ENCODE measurements around the gene GNA15.

Gene GNA15

DNA sequence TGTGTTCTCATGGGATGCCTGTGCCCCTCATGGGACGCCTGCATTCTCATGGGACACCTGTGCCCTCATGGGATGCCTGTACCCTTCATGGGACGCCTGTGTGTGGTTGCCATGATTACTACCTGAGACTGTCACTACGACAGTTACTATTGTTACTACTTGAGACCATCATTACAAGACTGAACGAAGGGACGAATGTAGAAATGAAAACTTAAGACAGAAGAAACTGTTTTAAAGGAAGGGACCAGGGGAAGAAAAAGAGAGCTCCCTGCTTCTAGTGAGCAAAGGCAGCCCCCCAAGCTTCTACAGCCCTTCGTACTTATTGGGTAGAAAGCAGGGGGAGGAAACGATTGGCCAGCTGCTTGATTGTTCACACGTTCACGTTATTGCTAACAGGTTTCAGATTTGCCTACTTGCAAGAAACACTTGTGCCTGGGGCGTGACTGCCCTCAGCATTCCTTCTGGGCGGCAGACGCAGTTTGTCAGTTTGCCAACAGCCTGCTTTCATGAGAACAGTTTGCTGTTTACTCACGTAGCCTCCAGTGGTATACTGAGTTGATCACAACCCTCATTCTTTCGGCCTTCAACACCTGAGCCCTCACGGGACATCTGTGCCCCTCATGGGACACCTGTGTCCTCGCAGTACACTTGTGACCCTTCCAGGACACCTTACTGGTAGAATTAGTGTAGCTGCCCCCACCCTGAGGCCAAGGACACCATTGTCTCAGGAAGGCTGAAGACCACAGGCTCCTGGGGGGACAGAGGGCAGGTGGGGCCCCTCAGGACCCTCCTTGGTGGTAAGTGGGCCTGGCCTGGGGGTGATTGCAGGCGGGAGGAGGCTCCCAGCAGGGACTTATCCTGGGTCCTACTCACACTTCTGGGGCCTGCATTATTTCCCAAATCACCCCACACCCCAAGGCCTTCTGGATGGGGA is 40.2 kb downstream of the GNA15 start:
- TF ChIP-seq POLR2A (IDR thresholded peaks at IDR 0.05; ENCODE audit: low read length) (peak; percentile 47), GATA1 (IDR thresholded peaks at IDR 0.05; ENCODE audit: low read depth, low read length) (no peak)
- peak in 1 of 2 experiments; percentile 46 for DNase-seq

GRCh38 chr19:3176715-3177501 is 41.1 kb downstream of the GNA15 start:
- DNase-seq = peak; percentile 64 to 71
- TF ChIP-seq GATA1 (IDR thresholded peaks at IDR 0.05; ENCODE audit: low read depth, low read length) (no peak), POLR2A (IDR thresholded peaks at IDR 0.05; ENCODE audit: low read length) (peak; percentile 55)

DNA sequence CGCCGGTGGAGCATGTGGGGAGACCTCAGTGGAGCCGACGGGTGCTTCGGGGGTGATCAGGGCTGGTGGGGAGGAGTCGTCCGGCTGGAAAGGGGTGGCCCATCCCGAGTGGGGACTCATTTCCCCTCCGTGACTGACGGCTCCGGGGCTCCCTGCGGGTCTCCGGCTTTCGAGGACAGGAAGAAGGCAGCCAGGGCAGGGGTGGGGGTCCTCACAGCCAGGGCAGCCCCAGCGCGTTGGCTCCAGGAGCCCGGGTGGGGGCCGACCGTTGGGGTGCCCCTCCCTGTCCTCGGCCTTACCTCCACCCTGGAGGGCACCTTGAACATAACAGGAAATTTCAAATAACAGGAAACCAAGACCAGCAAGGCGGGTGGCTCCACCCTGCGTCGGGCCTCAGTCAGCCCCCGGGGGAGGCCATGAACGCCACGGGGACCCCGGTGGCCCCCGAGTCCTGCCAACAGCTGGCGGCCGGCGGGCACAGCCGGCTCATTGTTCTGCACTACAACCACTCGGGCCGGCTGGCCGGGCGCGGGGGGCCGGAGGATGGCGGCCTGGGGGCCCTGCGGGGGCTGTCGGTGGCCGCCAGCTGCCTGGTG is 42.6 kb downstream of the GNA15 start, which contains the start of gene S1PR4:
S1PR4 (plus strand) TSS at position 393 of the 596 bp plus-strand sequence; CDS start at position 417, 24 bp downstream.
- TF ChIP-seq GATA1 (IDR thresholded peaks at IDR 0.05; ENCODE audit: low read depth, low read length) (no peak), POLR2A (IDR thresholded peaks at IDR 0.05; ENCODE audit: low read length) (peak; percentile 71)
- DNase-seq = peak; percentile 64 to 74

GRCh38 chr19:3178973-3179738 is 43.3 kb downstream of the GNA15 start:
- peak; percentile 74 to 81 for DNase-seq
- TF ChIP-seq GATA1 (IDR thresholded peaks at IDR 0.05; ENCODE audit: low read depth, low read length) (no peak), POLR2A (IDR thresholded peaks at IDR 0.05; ENCODE audit: low read length) (peak; percentile 60)

DNA sequence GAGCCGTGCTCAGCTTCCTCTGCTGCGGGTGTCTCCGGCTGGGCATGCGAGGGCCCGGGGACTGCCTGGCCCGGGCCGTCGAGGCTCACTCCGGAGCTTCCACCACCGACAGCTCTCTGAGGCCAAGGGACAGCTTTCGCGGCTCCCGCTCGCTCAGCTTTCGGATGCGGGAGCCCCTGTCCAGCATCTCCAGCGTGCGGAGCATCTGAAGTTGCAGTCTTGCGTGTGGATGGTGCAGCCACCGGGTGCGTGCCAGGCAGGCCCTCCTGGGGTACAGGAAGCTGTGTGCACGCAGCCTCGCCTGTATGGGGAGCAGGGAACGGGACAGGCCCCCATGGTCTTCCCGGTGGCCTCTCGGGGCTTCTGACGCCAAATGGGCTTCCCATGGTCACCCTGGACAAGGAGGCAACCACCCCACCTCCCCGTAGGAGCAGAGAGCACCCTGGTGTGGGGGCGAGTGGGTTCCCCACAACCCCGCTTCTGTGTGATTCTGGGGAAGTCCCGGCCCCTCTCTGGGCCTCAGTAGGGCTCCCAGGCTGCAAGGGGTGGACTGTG is 44.0 kb downstream of the GNA15 start:
- TF ChIP-seq POLR2A (IDR thresholded peaks at IDR 0.05; ENCODE audit: low read length) = no peak
- no peak for TF ChIP-seq GATA1 (IDR thresholded peaks at IDR 0.05; ENCODE audit: low read depth, low read length)
- DNase-seq = peak in 1 of 2 experiments; percentile 68

DNA sequence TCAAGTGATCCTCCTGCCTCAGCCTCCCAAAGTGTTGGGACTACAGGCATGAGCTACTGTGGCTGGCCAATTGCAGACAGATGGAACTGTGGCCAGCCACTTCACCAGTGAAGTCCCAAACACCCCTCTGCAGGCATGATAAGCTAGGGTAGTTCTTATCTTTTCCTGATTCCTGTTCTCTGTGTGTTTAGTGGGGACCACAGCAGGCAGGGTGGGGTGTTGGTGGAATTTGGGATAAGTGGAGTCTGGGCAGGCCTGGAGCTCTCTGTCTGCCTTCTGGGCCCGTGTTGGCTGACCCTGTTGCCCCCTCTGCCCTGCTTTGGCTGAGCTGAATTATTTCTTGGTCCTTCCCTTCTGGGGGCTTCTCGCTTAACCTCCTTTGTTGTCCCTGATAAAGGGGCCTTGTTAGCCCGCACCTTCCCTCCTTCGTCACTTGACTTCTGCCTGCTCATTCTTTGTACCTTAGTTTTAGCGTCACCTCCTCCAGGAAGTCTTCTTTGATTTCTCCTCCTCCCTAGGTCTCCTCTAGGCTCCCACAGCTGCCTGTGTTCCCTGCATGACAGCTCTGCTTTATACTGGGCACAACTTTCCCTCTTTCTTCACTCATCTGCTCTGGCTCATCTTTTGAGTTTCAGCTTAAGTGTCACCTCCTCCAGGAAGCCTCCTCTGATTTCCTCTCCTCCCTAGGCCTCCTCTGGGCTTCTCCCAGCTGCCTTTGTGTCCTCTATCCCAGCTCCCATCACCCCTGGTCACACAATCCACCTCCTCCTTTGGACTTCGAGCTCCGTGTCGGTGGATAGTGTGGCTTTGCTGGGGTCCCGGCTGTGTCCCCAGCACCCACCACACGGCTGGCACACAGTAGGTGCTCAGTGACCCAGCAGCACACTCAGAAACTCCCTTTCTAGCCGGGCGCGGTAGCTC is 48.1 kb downstream of the GNA15 start:
- DNase-seq = peak; percentile 63 to 86
- TF ChIP-seq GATA1 (IDR thresholded peaks at IDR 0.05; ENCODE audit: low read depth, low read length) = no peak
- peak; percentile 31 for TF ChIP-seq POLR2A (IDR thresholded peaks at IDR 0.05; ENCODE audit: low read length)

DNA sequence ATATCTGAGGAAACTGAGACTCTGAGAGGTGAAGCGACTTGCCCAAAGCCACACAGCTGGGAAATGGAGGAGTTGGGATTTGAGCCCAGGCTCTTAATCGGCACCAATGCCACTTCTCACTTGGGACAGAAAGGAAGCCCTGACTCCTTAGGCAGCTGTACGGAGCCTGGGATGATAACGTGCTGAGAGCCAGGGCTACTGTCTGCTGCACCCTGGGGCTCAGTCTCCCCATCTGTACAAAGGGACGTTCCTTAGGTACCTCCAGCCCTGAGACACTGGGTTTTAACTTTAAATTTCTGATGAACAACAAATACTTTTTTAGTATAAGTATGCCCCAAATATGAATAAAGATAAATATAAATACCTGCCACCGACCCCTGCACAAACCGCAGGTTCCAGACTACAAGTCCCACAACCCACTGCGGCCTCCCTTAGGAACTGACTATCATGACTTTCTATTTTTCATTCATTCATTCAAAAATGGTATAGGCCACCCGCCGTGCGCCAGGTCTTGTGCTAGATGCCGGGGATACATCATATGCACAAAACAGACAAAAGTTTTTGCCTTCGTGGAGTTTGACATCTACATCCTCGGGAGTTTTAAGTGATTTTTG is 49.1 kb downstream of the GNA15 start:
- DNase-seq = peak; percentile 90 to 93
- TF ChIP-seq GATA1 (IDR thresholded peaks at IDR 0.05; ENCODE audit: low read depth, low read length) (no peak), POLR2A (IDR thresholded peaks at IDR 0.05; ENCODE audit: low read length) (no peak)

DNA sequence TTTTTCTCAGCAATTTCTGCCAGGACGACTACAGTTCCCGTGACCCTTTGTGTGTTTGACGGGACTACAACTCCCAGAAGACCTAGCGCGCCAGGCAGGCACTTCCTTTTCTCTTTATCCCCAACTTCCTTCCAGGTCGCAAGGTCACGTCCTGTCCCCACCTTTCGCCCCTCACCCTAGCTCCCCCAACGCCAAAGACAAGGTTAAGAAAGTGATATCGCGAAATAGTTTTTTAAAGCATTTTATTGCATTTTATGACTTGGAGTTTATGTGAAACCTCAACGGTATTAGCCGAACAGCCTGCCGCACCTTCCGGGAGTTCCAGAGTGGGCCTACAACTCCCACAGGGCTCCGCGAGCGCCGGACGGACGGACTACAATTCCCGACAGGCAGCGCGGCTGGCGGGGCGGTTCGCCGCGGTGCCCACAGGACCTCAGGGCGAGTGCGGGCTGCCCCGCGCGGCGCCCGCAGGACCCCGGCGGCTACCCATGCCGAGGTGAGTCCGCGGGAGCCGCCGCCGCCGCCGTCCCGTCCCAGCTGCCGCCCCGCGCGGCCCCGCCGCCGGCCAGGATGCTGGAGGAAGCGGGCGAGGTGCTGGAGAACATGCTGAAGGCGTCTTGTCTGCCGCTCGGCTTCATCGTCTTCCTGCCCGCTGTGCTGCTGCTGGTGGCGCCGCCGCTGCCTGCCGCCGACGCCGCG is 49.8 kb downstream of the GNA15 start, which contains the start of gene NCLN:
NCLN (plus strand) TSS at position 470 of the 699 bp plus-strand sequence; CDS start at position 571, 101 bp downstream.
- TF ChIP-seq GATA1 (IDR thresholded peaks at IDR 0.05; ENCODE audit: low read depth, low read length) (no peak), POLR2A (IDR thresholded peaks at IDR 0.05; ENCODE audit: low read length) (peak; percentile 71)

DNA sequence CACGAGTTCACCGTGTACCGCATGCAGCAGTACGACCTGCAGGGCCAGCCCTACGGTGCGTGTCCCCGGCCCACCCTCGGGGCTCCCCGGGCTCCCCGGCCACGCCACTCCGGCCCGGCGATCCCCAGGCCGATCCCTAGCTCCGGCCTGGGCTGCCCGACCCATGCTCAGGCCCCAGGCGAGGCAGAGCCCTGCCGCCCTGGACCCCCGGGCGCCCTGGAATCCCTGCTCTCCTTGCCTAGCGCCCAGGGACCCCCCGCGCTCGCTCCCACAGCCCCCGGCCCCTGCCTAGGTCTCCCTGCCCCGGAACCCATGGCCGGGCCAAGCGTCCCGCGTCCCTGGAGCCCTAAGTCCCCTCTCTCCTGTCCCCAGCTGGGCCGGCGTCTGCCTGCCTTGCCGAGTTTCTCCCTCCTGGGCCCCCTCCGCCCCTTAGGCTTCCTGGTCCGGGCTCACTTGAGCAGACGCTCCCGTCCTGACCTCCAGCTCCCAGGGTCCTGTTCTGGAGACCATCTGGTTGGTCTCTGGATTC is 50.4 kb downstream of the GNA15 start:
- no peak for TF ChIP-seq POLR2A (IDR thresholded peaks at IDR 0.05; ENCODE audit: low read length)
- TF ChIP-seq GATA1 (IDR thresholded peaks at IDR 0.05; ENCODE audit: low read depth, low read length) = no peak
- peak in 1 of 2 experiments; percentile 56 for DNase-seq

More for the DNA sequence above, 49.8 kb downstream of the GNA15 start, which contains the start of gene NCLN:
- peak; percentile 96 to 98 for DNase-seq

DNA sequence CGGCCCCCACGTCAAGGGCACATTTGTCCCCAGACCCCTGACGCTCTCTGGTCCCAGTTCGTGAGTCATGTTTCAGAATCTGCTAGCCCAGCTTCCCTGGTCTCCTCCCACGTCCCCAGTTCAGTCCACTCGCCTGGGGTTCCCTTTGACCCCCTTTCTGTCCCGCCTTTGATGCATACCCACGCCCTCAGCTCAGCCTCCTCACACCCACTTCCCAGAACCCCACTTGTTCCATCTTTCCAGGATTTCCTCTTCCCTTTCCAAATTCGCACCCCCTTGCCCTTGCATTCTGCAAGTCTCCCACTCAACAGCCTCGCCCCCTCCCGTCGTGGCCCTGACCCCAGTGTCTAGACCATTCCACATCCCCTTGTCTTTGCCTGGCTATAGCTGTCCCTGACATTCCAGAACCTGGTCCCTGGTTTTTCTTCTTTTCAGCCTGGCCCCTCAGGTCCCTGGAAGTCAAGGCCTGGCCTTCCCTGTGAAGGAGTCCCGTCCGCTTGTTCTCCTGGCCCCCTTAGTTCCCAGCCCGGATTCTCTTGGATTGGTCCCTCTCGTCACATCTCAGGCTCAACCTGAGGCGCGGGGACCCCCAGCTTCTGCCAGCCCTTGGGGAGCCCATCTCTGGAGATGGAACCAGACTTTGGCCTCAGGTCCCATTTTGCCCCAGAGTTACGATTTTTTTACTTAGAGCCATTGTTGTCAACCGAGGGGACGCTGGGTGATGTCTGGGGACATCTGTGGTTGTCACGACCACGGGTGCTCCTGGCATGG is 51.2 kb downstream of the GNA15 start:
- DNase-seq = no peak
- no peak for TF ChIP-seq POLR2A (IDR thresholded peaks at IDR 0.05; ENCODE audit: low read length)
- no peak for TF ChIP-seq GATA1 (IDR thresholded peaks at IDR 0.05; ENCODE audit: low read depth, low read length)

Data from erythroblast (primary cell).